Ascending aorta (tissue), 2 donors: ENCODE data around the gene LRRC27. TPM values are rescaled to one million over a fixed set of nuclear protein-coding genes. Genes with fewer than 3 reads are reported as not detected.
A peak's percentile ranks its signal among the peaks of the same experiment; 100 is the strongest.

Experiments used
- DNase-seq, 2 donors: peaks; one replicate each; pipeline ENCODE4 v3.0.0-alpha.2; 2019; ENCODE audit warnings: low spot score in 2 of 2
- H3K27ac ChIP-seq, 2 donors: fragments of 200-600 bp; sonication (generic); one replicate each; pipeline ENCODE4 v1.5.1; 2016 to 2017; ENCODE audit warnings: mild to moderate bottlenecking in 1 of 2
- H3K27me3 ChIP-seq: fragments of 200-600 bp; sonication (generic); one replicate; pipeline ENCODE4 v1.5.1; 2017
- H3K36me3 ChIP-seq, 2 donors: fragments of 200-600 bp; sonication (generic); one replicate each; pipeline ENCODE4 v1.5.1; 2016
- H3K4me1 ChIP-seq, 2 donors: fragments of 200-600 bp; sonication (generic); one replicate each; pipeline ENCODE4 v1.5.1; 2016 to 2017; ENCODE audit warnings: mild to moderate bottlenecking in 1 of 2
- H3K4me3 ChIP-seq, 2 donors: fragments of 200-600 bp; sonication (generic); one replicate each; pipeline ENCODE4 v1.5.1; 2016 to 2017; ENCODE audit warnings: mild to moderate bottlenecking in 1 of 2
- H3K9me3 ChIP-seq, 2 donors: fragments of 200-600 bp; sonication (generic); one replicate each; pipeline ENCODE4 v1.5.1; 2016
- CTCF ChIP-seq, 3 experiments: fragments of 200-600 bp in 2 of 3; fragments of 450-650 bp in 1 of 3; sonication (generic) in 2 of 3; IDR thresholded peaks; one replicate each; pipeline ENCODE4 v1.5.1; 2016 to 2019; ENCODE audit warnings: antibody characterized with exemption in 3 of 3, mild to moderate bottlenecking in 1 of 3, moderate library complexity in 1 of 3
- intact Hi-C: fragments of 100-400 bp; cut with DNase I; formaldehyde crosslinking; loops from one replicate; pipeline ENCODE4 v1.15.1; 2023
- total RNA-seq: library from RNA; depleted of rRNA; stranded (reverse); fragments of >200 nt; gene quantifications from one replicate; pipeline ENCODE4 v1.1.0, GENCODE V29; 2016

The LRRC27 gene
- total RNA-seq, 1 donor from 2014 or later = 2.0 TPM

DNA sequence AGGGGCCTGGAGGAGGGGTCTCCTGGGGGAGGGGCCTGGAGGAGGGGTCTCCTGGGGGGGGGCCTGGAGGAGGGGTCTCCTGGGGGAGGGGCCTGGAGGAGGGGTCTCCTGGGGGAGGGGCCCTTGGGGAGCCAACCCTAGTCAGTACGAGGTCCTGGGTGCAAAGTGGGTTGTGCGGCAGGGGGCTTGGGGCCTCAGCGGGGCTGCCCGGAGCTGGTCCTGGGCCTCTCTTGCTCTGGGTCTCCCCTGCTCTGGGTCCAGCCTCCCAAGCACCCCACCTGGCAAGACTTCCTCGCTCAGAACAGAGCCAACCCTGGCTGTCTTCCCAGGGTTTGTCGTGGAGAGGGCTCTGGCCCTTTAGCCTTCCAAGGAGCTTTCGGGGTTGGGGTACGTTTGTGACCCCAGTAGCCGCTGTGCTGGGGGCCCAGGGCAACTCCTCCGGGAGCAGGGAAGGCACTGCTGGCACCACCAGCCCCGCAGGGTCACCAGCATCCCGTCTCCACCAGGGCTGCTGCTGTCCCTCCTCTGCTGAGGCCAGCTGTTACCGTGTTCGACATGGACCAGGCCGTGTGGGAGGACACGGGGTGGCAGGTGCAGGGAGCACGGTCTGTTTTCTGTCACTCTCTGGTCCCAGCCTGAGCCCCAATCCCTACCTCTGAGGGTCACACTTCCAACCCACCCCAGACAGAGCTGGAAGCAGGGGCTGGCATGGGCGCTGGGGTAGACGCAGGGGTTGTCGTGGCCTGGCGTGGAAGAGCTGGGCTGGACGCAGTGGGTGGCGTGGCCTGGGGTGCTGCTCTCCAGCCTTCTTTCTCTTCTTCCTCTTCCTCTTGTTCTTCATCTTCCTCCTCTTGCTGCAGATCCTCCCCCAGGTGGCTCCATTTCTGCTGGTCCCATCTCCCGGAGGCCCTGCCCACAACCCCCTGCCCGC is 87.8 kb downstream of the LRRC27 start:
- no peaks in the 10 kb centered on the region for H3K9me3 ChIP-seq
- no peaks in the 10 kb centered on the region for H3K27me3 ChIP-seq
- intact Hi-C loops = loop anchor here (2.0 kb wide), 2 partner anchors 33 to 113 kb away; partner anchors contain the start of gene STK32C
- no peak for DNase-seq
- H3K4me1 ChIP-seq = peaks cover 13 to 31% of the 10 kb centered on the region in 2 donors
- H3K36me3 ChIP-seq = no peaks in the 10 kb centered on the region
- peak overlapping the region; percentile 84 to 86 for H3K27ac ChIP-seq
- no peak for TF ChIP-seq CTCF (IDR thresholded peaks at IDR 0.05)
- no peak overlapping the region for H3K4me3 ChIP-seq

- TF ChIP-seq CTCF (IDR thresholded peaks at IDR 0.05) = no peak
- Histone ChIP-seq H3K9me3 (no peaks in the 10 kb centered on the region), H3K27ac (peak overlapping the region; percentile 84 to 86), H3K36me3 (no peaks in the 10 kb centered on the region), H3K27me3 (no peaks in the 10 kb centered on the region), H3K4me1 (peaks cover 13 to 31% of the 10 kb centered on the region in 2 donors), H3K4me3 (no peak overlapping the region)
- DNase-seq = no peak
- intact Hi-C loops = loop anchor here (2.0 kb wide), 2 partner anchors 32 to 114 kb away; partner anchors contain the start of gene STK32C
These were observed 88.5 kb downstream of the LRRC27 start for GRCh38 chr10:132420469-132420980.

DNA sequence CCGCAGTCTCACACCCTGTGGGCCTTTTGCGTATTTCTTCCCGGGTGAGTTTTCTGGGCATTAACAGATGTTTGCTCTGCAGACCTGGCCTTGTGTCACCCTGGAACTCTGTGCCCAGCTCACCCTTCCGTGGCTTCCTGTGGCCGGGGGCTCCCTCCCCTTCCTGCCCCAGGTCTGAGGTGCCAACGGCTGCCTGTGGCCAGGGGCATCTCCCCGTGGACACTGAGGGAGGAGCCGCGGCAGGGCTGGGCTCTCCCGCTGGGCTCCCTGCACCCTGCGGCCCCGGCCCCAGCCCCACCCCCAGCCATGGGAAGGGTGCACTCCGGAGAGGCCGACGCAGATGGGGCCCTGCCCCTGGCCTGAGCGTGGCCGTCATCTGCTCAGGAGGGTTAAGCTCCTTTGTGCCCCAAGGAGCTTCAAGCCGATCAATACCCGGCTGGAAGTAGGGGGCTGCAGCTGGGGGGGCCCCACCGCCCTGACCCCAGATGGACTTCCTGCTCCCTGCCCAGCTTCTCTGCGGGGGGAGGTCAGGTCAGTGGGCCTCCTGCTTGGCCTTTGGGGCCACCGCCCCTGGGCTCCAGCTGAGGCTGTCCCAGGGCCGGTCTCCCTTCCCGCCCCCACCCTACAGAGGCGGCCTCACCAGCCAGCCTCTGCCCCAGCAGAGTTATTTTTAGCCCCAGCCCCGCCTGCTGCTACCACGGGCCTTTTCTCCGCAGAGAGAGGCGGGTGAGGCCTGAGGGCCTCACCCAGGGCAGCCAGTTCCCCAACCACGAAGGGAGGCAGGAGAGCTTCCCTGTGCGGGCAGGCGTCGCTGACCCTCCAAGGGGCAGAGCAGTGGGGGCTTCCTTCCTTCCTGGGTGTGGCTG is 89.2 kb downstream of the LRRC27 start:
- intact Hi-C loops = loop anchor here (1.0 to 2.0 kb wide), 3 partner anchors 24 to 114 kb away; partner anchors contain the start of genes PWWP2B and STK32C
- Histone ChIP-seq H3K27ac (peak overlapping the region; percentile 84 to 86), H3K36me3 (no peaks in the 10 kb centered on the region), H3K9me3 (no peaks in the 10 kb centered on the region), H3K4me1 (peaks cover 13 to 31% of the 10 kb centered on the region in 2 donors), H3K27me3 (no peaks in the 10 kb centered on the region), H3K4me3 (peak overlapping the region; percentile 18 to 56)
- TF ChIP-seq CTCF (IDR thresholded peaks at IDR 0.05) = no peak
- peak; percentile 58 to 89 for DNase-seq

- intact Hi-C loops = loop anchor here (1.0 to 2.0 kb wide), 3 partner anchors 25 to 115 kb away; partner anchors contain the start of genes PWWP2B and STK32C
- no peak for TF ChIP-seq CTCF (IDR thresholded peaks at IDR 0.05)
- Histone ChIP-seq H3K4me3 (peak overlapping the region; percentile 18 to 56), H3K27ac (peak overlapping the region; percentile 84 to 86), H3K36me3 (no peaks in the 10 kb centered on the region), H3K4me1 (peaks cover 13 to 31% of the 10 kb centered on the region in 2 donors), H3K9me3 (no peaks in the 10 kb centered on the region), H3K27me3 (no peaks in the 10 kb centered on the region)
- DNase-seq = no peak
These were observed 90.1 kb downstream of the LRRC27 start for GRCh38 chr10:132421847-132422751.
